Upper lobe of left lung (tissue), 6 donors: ENCODE results near the gene TFB2M. TPM values are rescaled to one million over a fixed set of nuclear protein-coding genes. Genes with fewer than 3 reads are reported as not detected.
A peak's percentile ranks its signal among the peaks of the same experiment; 100 is the strongest.

Experiments used
- ATAC-seq, 2 donors: fragments of 200-7000 bp; cut with Tn5 transposase; one replicate each; pipeline ENCODE4 v1.9.1; 2022; ENCODE audit warnings: mild to moderate bottlenecking in 2 of 2, moderate library complexity in 2 of 2; ENCODE audit not compliant: low FRiP score in 2 of 2
- DNase-seq, 2 donors: peaks; one replicate each; pipeline ENCODE4 v3.0.0-alpha.2; 2019 to 2020
- H3K27ac ChIP-seq, 4 donors: fragments of 200-600 bp; sonication (generic); one replicate each; pipeline ENCODE4 v1.5.1; 2016 to 2019
- H3K27me3 ChIP-seq, 4 donors: fragments of 200-600 bp; sonication (generic); one replicate each; pipeline ENCODE4 v1.5.1; 2017 to 2019
- H3K36me3 ChIP-seq, 4 donors: fragments of 200-600 bp; sonication (generic); one replicate each; pipeline ENCODE4 v1.5.1; 2016 to 2019
- H3K4me1 ChIP-seq, 4 donors: fragments of 200-600 bp; sonication (generic); one replicate each; pipeline ENCODE4 v1.5.1; 2018 to 2019
- H3K4me3 ChIP-seq, 4 donors: fragments of 200-600 bp; sonication (generic); one replicate each; pipeline ENCODE4 v1.5.1; 2017 to 2019; ENCODE audit warnings: mild to moderate bottlenecking in 2 of 4, moderate library complexity in 1 of 4
- H3K9me3 ChIP-seq, 4 donors: fragments of 200-600 bp; sonication (generic); one replicate each; pipeline ENCODE4 v1.5.1; 2018 to 2019
- EP300 ChIP-seq, 4 donors: sonication (generic); formaldehyde crosslinking; IDR thresholded peaks; one replicate each; pipeline ENCODE4 v1.5.1; 2017; ENCODE audit warnings: antibody characterized with exemption in 4 of 4, control low read depth in 2 of 4
- POLR2A ChIP-seq, 4 donors: fragments of 450-650 bp; IDR thresholded peaks; one replicate each; pipeline ENCODE4 v1.5.1; 2016 to 2017; ENCODE audit warnings: antibody characterized with exemption in 4 of 4, mild to moderate bottlenecking in 2 of 4
- POLR2AphosphoS5 ChIP-seq, 2 donors: sonication (generic); formaldehyde crosslinking; IDR thresholded peaks; one replicate each; pipeline ENCODE4 v1.5.1; 2017; ENCODE audit warnings: antibody characterized with exemption in 2 of 2
- WGBS, 2 donors: methylation state at CpG; one replicate each; pipeline ENCODE4 v1.1.5; 2017 to 2018; 5-methylcytosine and 5-hydroxymethylcytosine counted together
- total RNA-seq, 6 donors: library from RNA; depleted of rRNA in 4 of 6; stranded (reverse); fragments of >200 nt in 4 of 6; gene quantifications; one replicate each; pipeline versions ENCODE4 v1.1.0 to v1.2.1, GENCODE V29; 2016 to 2021
- TF ChIP-seq, protein P1 (sequence below), 6 experiments: fragments of 450-650 bp in 4 of 6; fragments of 200-600 bp in 2 of 6; sonication (generic) in 2 of 6; IDR thresholded peaks; one replicate each; pipeline ENCODE4 v1.5.1; 2016 to 2019; ENCODE audit warnings: antibody characterized with exemption in 6 of 6
- donor health status: DM: no; HTN: no; CAD: no; lungs with moderate emphysema.
- donor health status: DM: no; HTN: yes; CAD: no; lungs with severe emphysema.

The TFB2M gene, protein sequence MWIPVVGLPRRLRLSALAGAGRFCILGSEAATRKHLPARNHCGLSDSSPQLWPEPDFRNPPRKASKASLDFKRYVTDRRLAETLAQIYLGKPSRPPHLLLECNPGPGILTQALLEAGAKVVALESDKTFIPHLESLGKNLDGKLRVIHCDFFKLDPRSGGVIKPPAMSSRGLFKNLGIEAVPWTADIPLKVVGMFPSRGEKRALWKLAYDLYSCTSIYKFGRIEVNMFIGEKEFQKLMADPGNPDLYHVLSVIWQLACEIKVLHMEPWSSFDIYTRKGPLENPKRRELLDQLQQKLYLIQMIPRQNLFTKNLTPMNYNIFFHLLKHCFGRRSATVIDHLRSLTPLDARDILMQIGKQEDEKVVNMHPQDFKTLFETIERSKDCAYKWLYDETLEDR
- 10 to 100 TPM in 3 of 6 donors, 1 to 10 TPM in 3; 2.0 to 12.0 (median 9.7) TPM for total RNA-seq

DNA sequence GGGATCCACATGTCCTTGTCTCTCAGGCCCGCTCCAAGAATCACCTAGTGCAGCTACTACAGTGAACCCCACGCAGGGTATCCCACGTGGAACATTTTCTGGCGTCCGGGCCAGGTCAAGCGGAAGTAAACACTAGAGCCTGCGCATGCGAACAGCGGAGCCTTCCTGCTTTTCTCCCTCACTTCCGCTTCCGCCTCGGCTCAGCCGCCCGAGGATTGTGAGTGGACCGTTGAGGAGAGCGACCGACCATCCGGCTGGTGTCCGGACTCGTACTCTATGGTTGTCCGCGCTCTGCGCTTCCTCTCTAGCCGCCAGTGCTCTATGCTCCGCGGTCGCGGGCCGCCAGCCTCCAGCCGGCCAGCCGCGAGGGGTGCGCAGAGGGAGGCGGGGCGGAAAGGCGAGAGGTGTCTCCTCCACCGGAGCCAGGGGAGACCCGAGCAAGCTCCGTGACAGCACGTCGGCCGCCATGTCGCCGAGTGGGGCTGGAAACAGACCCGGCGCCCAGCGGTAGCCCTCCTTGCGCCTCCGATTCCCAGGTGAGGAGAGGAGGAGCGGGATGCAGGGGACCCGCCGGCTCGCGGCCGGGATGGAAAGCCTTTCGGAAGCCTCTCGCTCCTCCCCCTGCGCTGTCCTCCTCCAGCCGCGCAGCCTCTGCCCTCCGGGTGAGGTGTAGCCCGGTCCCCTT is at the start of gene TFB2M, which contains the start of gene CNST:
TFB2M (minus strand) TSS at position 134 of the 685 bp plus-strand sequence; CDS start at position 11, 123 bp downstream.
CNST (plus strand) TSS at position 329 of the 685 bp plus-strand sequence. CDS start 25,107 bp downstream, outside the sequence.
- 1% methylated on average over 31 of the region's 62 CpGs; no CpG with 5 or more reads in 1 of the 2 donors for WGBS, 2 donors
- peaks cover 37 to 66% (median 52%) of the 10 kb centered on the region in 4 donors for H3K4me1 ChIP-seq
- H3K27ac ChIP-seq = peak within 1 kb of the TSS; percentile 95 to 99 (median 97)
- no peaks in the 10 kb centered on the region for H3K27me3 ChIP-seq
- H3K36me3 ChIP-seq = peaks cover 0 to 13% (median 8%) of the 10 kb centered on the region in 4 donors
- TF ChIP-seq EP300 (IDR thresholded peaks at IDR 0.05) (peak in 1 of 4 donors; percentile 35), POLR2A (IDR thresholded peaks at IDR 0.05) (peak in 3 of 4 donors; percentile 86 to 96 (median 91)), POLR2AphosphoS5 (IDR thresholded peaks at IDR 0.05) (peak; percentile 88 to 96)
- TF ChIP-seq, protein P1, sequence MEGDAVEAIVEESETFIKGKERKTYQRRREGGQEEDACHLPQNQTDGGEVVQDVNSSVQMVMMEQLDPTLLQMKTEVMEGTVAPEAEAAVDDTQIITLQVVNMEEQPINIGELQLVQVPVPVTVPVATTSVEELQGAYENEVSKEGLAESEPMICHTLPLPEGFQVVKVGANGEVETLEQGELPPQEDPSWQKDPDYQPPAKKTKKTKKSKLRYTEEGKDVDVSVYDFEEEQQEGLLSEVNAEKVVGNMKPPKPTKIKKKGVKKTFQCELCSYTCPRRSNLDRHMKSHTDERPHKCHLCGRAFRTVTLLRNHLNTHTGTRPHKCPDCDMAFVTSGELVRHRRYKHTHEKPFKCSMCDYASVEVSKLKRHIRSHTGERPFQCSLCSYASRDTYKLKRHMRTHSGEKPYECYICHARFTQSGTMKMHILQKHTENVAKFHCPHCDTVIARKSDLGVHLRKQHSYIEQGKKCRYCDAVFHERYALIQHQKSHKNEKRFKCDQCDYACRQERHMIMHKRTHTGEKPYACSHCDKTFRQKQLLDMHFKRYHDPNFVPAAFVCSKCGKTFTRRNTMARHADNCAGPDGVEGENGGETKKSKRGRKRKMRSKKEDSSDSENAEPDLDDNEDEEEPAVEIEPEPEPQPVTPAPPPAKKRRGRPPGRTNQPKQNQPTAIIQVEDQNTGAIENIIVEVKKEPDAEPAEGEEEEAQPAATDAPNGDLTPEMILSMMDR (IDR thresholded peaks at IDR 0.05) = peak in 1 of 6 experiments; percentile 27
- no peaks in the 10 kb centered on the region for H3K9me3 ChIP-seq
- DNase-seq (peak; percentile 97 to 99), ATAC-seq (peak; percentile 99 to 100)
- H3K4me3 ChIP-seq = peak within 1 kb of the TSS; percentile 85 to 96 (median 92)

DNA sequence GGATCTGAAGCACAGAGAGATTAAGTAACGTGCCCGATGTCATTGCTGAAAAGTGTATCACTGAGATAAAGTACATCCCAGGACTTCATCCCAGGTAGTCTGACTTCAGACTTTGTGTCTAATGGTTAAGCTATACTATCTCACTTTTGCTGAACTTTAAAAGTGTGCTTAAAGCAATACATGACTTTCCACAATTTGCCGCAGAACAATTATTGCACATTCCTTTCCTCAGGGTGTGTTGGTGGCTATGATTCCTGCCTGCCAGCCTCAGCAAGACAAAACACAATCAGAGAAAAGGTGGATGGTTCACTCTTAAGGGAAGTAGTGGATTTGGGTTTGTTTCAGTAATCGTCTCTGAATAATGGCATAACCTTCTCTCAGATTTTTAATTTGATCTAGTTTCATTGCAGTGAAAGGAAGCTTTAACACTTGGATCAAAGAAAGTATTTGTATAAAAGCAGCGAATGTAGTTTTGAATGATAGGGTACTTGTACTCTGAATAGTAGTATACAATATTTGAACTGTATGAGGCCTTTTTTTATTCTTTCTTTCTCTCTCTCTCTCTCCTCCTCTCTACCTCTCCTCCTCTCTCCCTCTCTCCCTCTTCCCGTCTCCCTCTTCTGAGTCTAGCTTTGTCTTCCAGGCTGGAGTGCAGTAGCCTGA is 47.2 kb upstream of the TFB2M start:
- ATAC-seq (no peak), DNase-seq (no peak)
- H3K27ac ChIP-seq = no peak overlapping the region
- no peak overlapping the region for H3K4me3 ChIP-seq
- no peaks in the 10 kb centered on the region for H3K27me3 ChIP-seq
- TF ChIP-seq POLR2AphosphoS5 (IDR thresholded peaks at IDR 0.05) (no peak), EP300 (IDR thresholded peaks at IDR 0.05) (no peak), POLR2A (IDR thresholded peaks at IDR 0.05) (no peak)
- TF ChIP-seq, protein P1 (IDR thresholded peaks at IDR 0.05) = no peak
- no peaks in the 10 kb centered on the region for H3K9me3 ChIP-seq
- H3K36me3 ChIP-seq = no peaks in the 10 kb centered on the region
- H3K4me1 ChIP-seq = peaks cover 19 to 35% (median 27%) of the 10 kb centered on the region in 4 donors
- 75 to 79% methylated on average over 5 to 6 of the region's 6 CpGs for WGBS, 2 donors

DNA sequence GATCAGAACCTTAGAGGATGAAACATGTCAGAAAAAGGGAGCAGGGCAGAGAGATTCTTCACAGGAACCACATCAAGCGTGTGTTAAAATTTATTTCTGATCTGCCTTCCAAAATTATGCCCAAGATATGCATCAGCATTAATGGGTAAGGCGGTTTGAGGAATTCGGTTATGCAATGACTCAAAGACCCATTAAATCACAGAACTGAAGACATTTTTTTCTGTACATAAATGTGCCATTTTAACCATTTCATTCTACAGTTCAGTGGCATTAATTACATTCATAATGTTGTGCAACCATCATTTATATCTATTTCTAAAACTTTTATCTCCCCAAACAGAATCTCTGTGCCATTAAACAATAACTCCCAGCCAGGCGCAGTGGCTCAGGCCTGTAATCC is 43.6 kb upstream of the TFB2M start:
- peaks cover 17 to 33% (median 22%) of the 10 kb centered on the region in 4 donors for H3K4me1 ChIP-seq
- TF ChIP-seq POLR2A (IDR thresholded peaks at IDR 0.05) = no peak
- TF ChIP-seq, protein P1 (IDR thresholded peaks at IDR 0.05) = no peak
- no peak for TF ChIP-seq EP300 (IDR thresholded peaks at IDR 0.05)
- no peak for TF ChIP-seq POLR2AphosphoS5 (IDR thresholded peaks at IDR 0.05)
- H3K9me3 ChIP-seq = no peaks in the 10 kb centered on the region
- DNase-seq (no peak), ATAC-seq (no peak)
- WGBS, 2 donors = 62 to 77% methylated on average over 4 of the region's 4 CpGs
- no peak overlapping the region for H3K4me3 ChIP-seq
- peak overlapping the region; percentile 72 to 80 (median 76) for H3K27ac ChIP-seq
- no peaks in the 10 kb centered on the region for H3K36me3 ChIP-seq
- H3K27me3 ChIP-seq = no peaks in the 10 kb centered on the region

DNA sequence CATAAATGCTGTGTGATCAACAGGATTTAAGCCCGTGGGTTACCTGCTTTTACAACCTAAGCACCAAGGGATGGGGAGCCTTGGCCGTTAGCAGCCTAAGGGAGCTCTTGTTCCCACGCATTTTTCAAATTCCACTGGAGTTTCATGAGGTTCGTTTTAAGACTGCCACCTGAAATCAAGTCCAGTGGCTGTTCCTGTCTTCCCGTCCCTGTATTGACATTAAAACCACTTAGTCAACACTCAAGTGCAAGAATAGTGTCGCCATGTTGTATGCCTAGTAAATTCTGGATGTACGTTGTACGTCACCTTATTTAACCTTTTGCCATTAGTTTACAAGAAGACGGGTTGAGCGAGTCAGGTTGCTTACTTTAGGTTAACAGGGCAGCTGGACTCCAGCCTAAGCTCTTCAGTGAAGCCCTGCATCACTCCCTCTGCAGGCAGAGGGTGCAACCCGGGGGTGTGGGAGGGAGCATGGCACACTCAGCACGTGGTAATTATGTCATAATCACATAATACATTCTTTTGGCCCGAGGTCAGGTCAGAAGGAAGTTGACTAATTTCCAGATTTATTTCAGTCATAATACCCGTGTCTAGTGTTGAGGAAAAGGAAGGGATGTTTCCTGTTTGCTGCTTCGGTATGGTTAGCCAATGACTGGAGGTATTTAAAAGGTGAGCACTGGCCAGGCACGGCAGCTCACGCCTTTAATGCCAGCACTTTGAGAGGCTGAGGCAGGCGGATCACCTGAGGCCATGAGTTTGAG is 42.7 kb upstream of the TFB2M start:
- ATAC-seq = peak; percentile 95 to 97
- no peaks in the 10 kb centered on the region for H3K36me3 ChIP-seq
- H3K9me3 ChIP-seq = no peaks in the 10 kb centered on the region
- peaks cover 17 to 33% (median 22%) of the 10 kb centered on the region in 4 donors for H3K4me1 ChIP-seq
- WGBS, 2 donors = 22 to 24% methylated on average over 18 of the region's 18 CpGs
- H3K27me3 ChIP-seq = no peaks in the 10 kb centered on the region
- H3K4me3 ChIP-seq = no peak overlapping the region
- DNase-seq = peak in 1 of 2 donors; percentile 95
- H3K27ac ChIP-seq = peak overlapping the region; percentile 72 to 80 (median 76)
- TF ChIP-seq, protein P1 (IDR thresholded peaks at IDR 0.05) = peak in 5 of 6 experiments; percentile 15 to 43 (median 18)
- TF ChIP-seq EP300 (IDR thresholded peaks at IDR 0.05) (peak in 2 of 4 donors; percentile 83 to 96), POLR2A (IDR thresholded peaks at IDR 0.05) (no peak), POLR2AphosphoS5 (IDR thresholded peaks at IDR 0.05) (peak; percentile 81 to 87)
